Heart left ventricle (tissue), 16 donors: ENCODE data around the gene STAG3. TPM values are rescaled to one million over a fixed set of nuclear protein-coding genes. Genes with fewer than 3 reads are reported as not detected.
"Not testable (repeated sequence)": the region's sequence is repeated elsewhere in the genome, so short reads cannot be mapped to it uniquely, and the experiment has no call there.

ENCODE experiments used
- ATAC-seq, 4 donors: fragments of 200-7000 bp; cut with Tn5 transposase; one replicate each; pipeline ENCODE4 v1.9.1; 2020 to 2022; ENCODE audit warnings: moderate library complexity in 4 of 4, mild to moderate bottlenecking in 3 of 4, moderate number of reproducible peaks in 1 of 4
- DNase-seq, 5 donors: peaks; one replicate each; pipeline ENCODE4 v3.0.0-alpha.2; 2020
- H3K27ac ChIP-seq, 12 donors: fragments of 200-600 bp; sonication (generic) in 4 of 12; one replicate each; pipeline versions ENCODE4 v1.5.0 to v1.8.0; 2016 to 2022; ENCODE audit warnings: mild to moderate bottlenecking in 2 of 12
- H3K27me3 ChIP-seq, 9 donors: fragments of 200-600 bp; sonication (generic) in 2 of 9; one replicate each; pipeline versions ENCODE4 v1.5.1 to v1.8.0; 2016 to 2022; ENCODE audit warnings: mild to moderate bottlenecking in 3 of 9
- H3K36me3 ChIP-seq, 9 donors: fragments of 200-600 bp; sonication (generic) in 2 of 9; one replicate each; pipeline versions ENCODE4 v1.5.0 to v1.8.0; 2018 to 2022; ENCODE audit warnings: mild to moderate bottlenecking in 2 of 9
- H3K4me1 ChIP-seq, 12 donors: fragments of 200-600 bp; sonication (generic) in 4 of 12; one replicate each; pipeline versions ENCODE4 v1.5.0 to v1.8.0; 2016 to 2022; ENCODE audit warnings: mild to moderate bottlenecking in 3 of 12
- H3K4me3 ChIP-seq, 12 donors: fragments of 200-600 bp; sonication (generic) in 4 of 12; one replicate each; pipeline versions ENCODE4 v1.5.0 to v1.8.0; 2017 to 2022; ENCODE audit warnings: mild to moderate bottlenecking in 9 of 12, moderate library complexity in 4 of 12
- H3K9me3 ChIP-seq, 12 donors: fragments of 200-600 bp; sonication (generic) in 4 of 12; one replicate each; pipeline versions ENCODE4 v1.5.0 to v1.8.0; 2016 to 2022; ENCODE audit warnings: mild to moderate bottlenecking in 1 of 12
- CTCF ChIP-seq, 12 donors: fragments of 200-600 bp; sonication (generic) in 4 of 12; IDR thresholded peaks; one replicate each; pipeline versions ENCODE4 v1.5.0 to v1.8.0; 2018 to 2022; ENCODE audit warnings: antibody characterized with exemption in 12 of 12, mild to moderate bottlenecking in 5 of 12
- POLR2A ChIP-seq, 2 donors: fragments of 450-650 bp; IDR thresholded peaks; one replicate each; pipeline ENCODE4 v1.6.1; 2017; ENCODE audit warnings: antibody characterized with exemption in 2 of 2, mild to moderate bottlenecking in 2 of 2, moderate library complexity in 2 of 2
- WGBS, 4 donors: extraction: QIAGEN DNeasy Blood & Tissue Kit in 2 of 4; methylation state at CpG; one replicate each; pipeline versions ENCODE4 v1.1.5 to v1.1.7; 2013 to 2018; 5-methylcytosine and 5-hydroxymethylcytosine counted together
- intact Hi-C, 10 donors: fragments of 100-400 bp; cut with DNase I; formaldehyde crosslinking; loops; one replicate each; pipeline versions ENCODE4 v1.11.1 to v1.14.2; 2022
- microRNA-seq, 4 donors: library from miRNA; unstranded; fragments of <30 nt; microRNA quantifications; one replicate each; pipeline versions ENCODE4 to v1.2.0, GENCODE V29; 2017 to 2020
- polyA plus RNA-seq, 2 donors: library from polyadenylated mRNA; stranded (reverse); fragments of 200-250 nt; gene quantifications; one replicate each; pipeline ENCODE4 v1.2.3, GENCODE V29; 2013
- total RNA-seq, 9 donors: library from RNA; depleted of rRNA in 2 of 9; stranded (reverse); fragments of >200 nt in 2 of 9; fragmentation: NEBNext Ultra II Directional in 3 of 9; extraction: Animal tissue kit (Norgen Biotek cat#: 25700) in 3 of 9; gene quantifications; one replicate each; pipeline versions ENCODE4 v1.1.0 to v1.2.4, GENCODE V29; 2016 to 2023
- donor health status: ischemic (EF 13 %, LVEDD 7.1; RV severe dilation, severe dysfunction).
- donor health status: healthy with polysubstance abuse.
- donor health status: DM: no; HTN: yes; CAD: no.
- donor health status: DM: no; HTN: no; CAD: no.
- donor health status: ischemic (EF 25% LVEDD 6.9; RV normal size, moderate dysfunction).
- donor health status: ischemic (EF 25% LVEDD 5.7; RV mildly dilated, moderate dysfunction).
- donor health status: healthy.
- donor health status: DM: yes; HTN: yes; CAD: no.
- donor health status: ischemic (EF 35%, LVEDD 5.7; RV mildly dilated, moderate dysfunction).
- donor health status: nonischemic (EF 11% LVEDD 7.7; RV severe dilation, severe dysfunction).
- donor health status: DM: yes; HTN: yes; CAD: no.
- donor health status: PGD.
- donor health status: ischemic (EF 29% LVEDD 5.4; RV normal size, mild dysfunction).
- donor health status: nonischemic (EF 23%, LVEDD 6.1; RV moderate dilation, normal function).

STAG3 gene
- total and polyA plus RNA-seq, 11 donors = 0.09 to 1.3 (median 0.58) TPM; not detected in 1

GRCh38 chr7:100247152-100247757 is 69.5 kb downstream of the STAG3 start:
- DNase-seq = no peak
- WGBS, 4 donors = 57 to 69% (median 60%) methylated on average over 11 of the region's 11 CpGs
- Histone ChIP-seq H3K9me3 (no peaks in the 10 kb centered on the region), H3K27ac (no peak overlapping the region), H3K27me3 (no peaks in the 10 kb centered on the region), H3K4me1 (peaks cover 0 to 15% (median 2%) of the 10 kb centered on the region in 12 donors), H3K36me3 (no peaks in the 10 kb centered on the region), H3K4me3 (no peak overlapping the region)
- intact Hi-C loops = no loop called here
- ATAC-seq = no peak
- TF ChIP-seq CTCF (IDR thresholded peaks at IDR 0.05) (no peak), POLR2A (IDR thresholded peaks at IDR 0.05) (no peak)

- Histone ChIP-seq H3K27me3 (no peaks in the 10 kb centered on the region), H3K4me3 (no peak overlapping the region), H3K27ac (no peak overlapping the region), H3K36me3 (no peaks in the 10 kb centered on the region), H3K4me1 (peaks cover 0 to 14% (median 2%) of the 10 kb centered on the region in 12 donors), H3K9me3 (no peaks in the 10 kb centered on the region)
- ATAC-seq (no peak), DNase-seq (no peak)
- 80 to 91% (median 84%) methylated on average over 7 to 10 of the region's 10 CpGs for WGBS, 4 donors
- intact Hi-C loops = no loop called here
- TF ChIP-seq POLR2A (IDR thresholded peaks at IDR 0.05) (no peak), CTCF (IDR thresholded peaks at IDR 0.05) (no peak)
Observed at GRCh38 chr7:100248483-100248882, 70.8 kb downstream of the STAG3 start.

GRCh38 chr7:100257017-100257416 is 79.3 kb downstream of the STAG3 start:
- intact Hi-C loops = no loop called here
- no peak for ATAC-seq
- no peaks in the 10 kb centered on the region for H3K27me3 ChIP-seq
- TF ChIP-seq CTCF (IDR thresholded peaks at IDR 0.05) (no peak), POLR2A (IDR thresholded peaks at IDR 0.05) (no peak)
- no peak overlapping the region for H3K27ac ChIP-seq
- H3K9me3 ChIP-seq = no peaks in the 10 kb centered on the region
- H3K4me3 ChIP-seq = no peak overlapping the region
- DNase-seq = no peak
- WGBS, 4 donors = 85 to 93% (median 88%) methylated on average over 7 of the region's 7 CpGs
- H3K4me1 ChIP-seq = no peaks in the 10 kb centered on the region
- no peaks in the 10 kb centered on the region for H3K36me3 ChIP-seq

- H3K27ac ChIP-seq, ATAC-seq, intact Hi-C loops, H3K27me3 ChIP-seq, H3K4me3 ChIP-seq, H3K9me3 ChIP-seq, DNase-seq, H3K36me3 ChIP-seq, H3K4me1 ChIP-seq: not testable (repeated sequence)
- WGBS, 4 donors = 86 to 92% (median 88%) methylated on average over 4 to 8 of the region's 8 CpGs
Observed at GRCh38 chr7:100259984-100260383, 82.3 kb downstream of the STAG3 start.

- DNase-seq, H3K27ac ChIP-seq, H3K4me3 ChIP-seq, H3K27me3 ChIP-seq, H3K9me3 ChIP-seq, intact Hi-C loops, ATAC-seq, H3K36me3 ChIP-seq: not testable (repeated sequence)
- WGBS, 4 donors = 93 to 98% (median 97%) methylated on average over 4 of the region's 4 CpGs
- H3K4me1 ChIP-seq = peaks cover 0 to 15% (median 0%) of the 10 kb centered on the region in 12 donors
Observed at GRCh38 chr7:100262896-100263295, 85.2 kb downstream of the STAG3 start.

Small RNA genes lying within 50 kb of the gene (microRNA-seq; reads per million reads assigned to microRNA genes)
- gene MIR4658 = 0 reads per million in 4 donors

Other genes with a start within 250 kb of the STAG3 start
- under 1 TPM in 1 of 9 donors, not detected in 8; 0.54 TPM for gene GJC3, start 248.3 kb upstream of the STAG3 start, total RNA-seq
- gene GJC3, start 248.3 kb upstream of the STAG3 start, polyA plus RNA-seq = under 1 TPM; 0.30 to 0.33 TPM
- 100 to 1,000 TPM in 4 of 9 donors, 10 to 100 TPM in 5; 31.8 to 214 (median 95.4) TPM for gene AZGP1, start 201.9 kb upstream of the STAG3 start, total RNA-seq
- gene AZGP1, start 201.9 kb upstream of the STAG3 start, polyA plus RNA-seq = 100 to 1,000 TPM in 1 of 2 donors, 10 to 100 TPM in 1; 99.1 to 146 TPM
- gene ZKSCAN1, start 162.3 kb upstream of the STAG3 start, total RNA-seq = 10 to 100 TPM; 19.4 to 65.5 (median 40.8) TPM
- 1 to 10 TPM; 8.5 to 9.4 TPM for gene ZKSCAN1, start 162.3 kb upstream of the STAG3 start, polyA plus RNA-seq
- 10 to 100 TPM in 2 of 9 donors, 1 to 10 TPM in 7; 6.2 to 12.1 (median 7.2) TPM for gene ZSCAN21, start 128.1 kb upstream of the STAG3 start, total RNA-seq
- 1 to 10 TPM; 4.4 to 7.2 TPM for gene ZSCAN21, start 128.1 kb upstream of the STAG3 start, polyA plus RNA-seq
- 10 to 100 TPM; 11.7 to 21.2 (median 15.2) TPM for gene ZNF3, start 96.2 kb upstream of the STAG3 start, total RNA-seq
- gene ZNF3, start 96.2 kb upstream of the STAG3 start, polyA plus RNA-seq = 10 to 100 TPM; 11.2 to 11.5 TPM
- gene COPS6, start 88.9 kb upstream of the STAG3 start, total RNA-seq = 100 to 1,000 TPM in 7 of 9 donors, 10 to 100 TPM in 2; 53.3 to 120 (median 108) TPM
- gene COPS6, start 88.9 kb upstream of the STAG3 start, polyA plus RNA-seq = 100 to 1,000 TPM; 115 to 130 TPM
- 10 to 100 TPM; 12.8 to 34.4 (median 17.2) TPM for gene MCM7, start 76.5 kb upstream of the STAG3 start, total RNA-seq
- 10 to 100 TPM; 15.2 to 31.6 TPM for gene MCM7, start 76.5 kb upstream of the STAG3 start, polyA plus RNA-seq
- gene AP4M1, start 76.3 kb upstream of the STAG3 start, total RNA-seq = 10 to 100 TPM in 8 of 9 donors, 1 to 10 TPM in 1; 8.9 to 19.3 (median 12.3) TPM
- gene AP4M1, start 76.3 kb upstream of the STAG3 start, polyA plus RNA-seq = 10 to 100 TPM; 10.9 to 17.7 TPM
- 10 to 100 TPM; 24.9 to 80.9 (median 34.1) TPM for gene TAF6, start 58.6 kb upstream of the STAG3 start, total RNA-seq
- gene TAF6, start 58.6 kb upstream of the STAG3 start, polyA plus RNA-seq = 10 to 100 TPM; 28.7 to 48.1 TPM
- gene CNPY4, start 58.3 kb upstream of the STAG3 start, total RNA-seq = 1 to 10 TPM; 5.9 to 9.5 (median 8.3) TPM
- gene CNPY4, start 58.3 kb upstream of the STAG3 start, polyA plus RNA-seq = 10 to 100 TPM in 1 of 2 donors, 1 to 10 TPM in 1; 9.1 to 10.8 TPM
- gene MBLAC1, start 51.0 kb upstream of the STAG3 start, total RNA-seq = 1 to 10 TPM; 1.3 to 2.7 (median 2.0) TPM
- gene MBLAC1, start 51.0 kb upstream of the STAG3 start, polyA plus RNA-seq = 1 to 10 TPM; 1.4 to 3.2 TPM
- gene LAMTOR4, start 29.0 kb upstream of the STAG3 start, total RNA-seq = 100 to 1,000 TPM in 3 of 9 donors, 10 to 100 TPM in 6; 64.6 to 160 (median 91.7) TPM
- gene LAMTOR4, start 29.0 kb upstream of the STAG3 start, polyA plus RNA-seq = 100 to 1,000 TPM; 155 to 158 TPM
- 10 to 100 TPM in 2 of 9 donors, 1 to 10 TPM in 7; 4.0 to 14.9 (median 7.4) TPM for gene TRAPPC14, start 19.2 kb upstream of the STAG3 start, total RNA-seq
- 1 to 10 TPM; 6.2 to 9.2 TPM for gene TRAPPC14, start 19.2 kb upstream of the STAG3 start, polyA plus RNA-seq
- 1 to 10 TPM in 7 of 9 donors, under 1 TPM in 2; 0.67 to 9.0 (median 1.6) TPM for gene GAL3ST4, start 9.3 kb upstream of the STAG3 start, total RNA-seq
- gene GAL3ST4, start 9.3 kb upstream of the STAG3 start, polyA plus RNA-seq = 1 to 10 TPM in 1 of 2 donors, under 1 TPM in 1; 0.80 to 1.3 TPM
- gene GPC2, start 537 bp upstream of the STAG3 start, total RNA-seq = 1 to 10 TPM in 2 of 9 donors, under 1 TPM in 5, not detected in 2; 0.27 to 1.1 (median 0.50) TPM
- gene GPC2, start 537 bp upstream of the STAG3 start, polyA plus RNA-seq = under 1 TPM; 0.50 to 0.76 TPM
- 1 to 10 TPM in 1 of 9 donors, under 1 TPM in 2, not detected in 6; 0.63 to 2.7 (median 0.97) TPM for gene PVRIG, start 42.0 kb downstream of the STAG3 start, total RNA-seq
- gene PVRIG, start 42.0 kb downstream of the STAG3 start, polyA plus RNA-seq = under 1 TPM; 0.08 to 0.11 TPM
- not detected for gene SPDYE3, start 129.8 kb downstream of the STAG3 start, total RNA-seq
- under 1 TPM; 0.03 to 0.15 TPM for gene SPDYE3, start 129.8 kb downstream of the STAG3 start, polyA plus RNA-seq
- gene PILRB, start 180.2 kb downstream of the STAG3 start, total RNA-seq = 10 to 100 TPM in 4 of 9 donors, 1 to 10 TPM in 5; 6.2 to 15.1 (median 10.0) TPM
- 10 to 100 TPM in 1 of 2 donors, 1 to 10 TPM in 1; 8.7 to 24.2 TPM for gene PILRB, start 180.2 kb downstream of the STAG3 start, polyA plus RNA-seq
- 10 to 100 TPM in 2 of 9 donors, 1 to 10 TPM in 6, under 1 TPM in 1; 0.69 to 30.5 (median 3.4) TPM for gene PILRA, start 195.6 kb downstream of the STAG3 start, total RNA-seq
- 1 to 10 TPM; 1.8 to 2.5 TPM for gene PILRA, start 195.6 kb downstream of the STAG3 start, polyA plus RNA-seq